SK-N-SH (cell line): ENCODE data around the gene PAN3. TPM values are rescaled to one million over a fixed set of nuclear protein-coding genes. Genes with fewer than 3 reads are reported as not detected.
A peak's percentile ranks its signal among the peaks of the same experiment; 100 is the strongest.

Experiments used
- CTCF ChIA-PET: fragments of 300-600, 350-600 bp; formaldehyde crosslinking; extraction: SDS; loops from one replicate; lab custom pipeline; 2021; lab: Yijun Ruan, JAX
- POLR2A ChIA-PET: fragments of 350-600 bp; sonication (Branson Sonifier 250); formaldehyde crosslinking; extraction: SDS; loops from one replicate; lab custom pipeline; 2020; ENCODE audit warnings: antibody characterized with exemption, inconsistent platforms; lab: Yijun Ruan, JAX
- DNase-seq: peaks from one replicate; pipeline ENCODE4 v3.0.0; 2012
- H2AFZ ChIP-seq: fragments of 200-600 bp; sonication (generic); 2 replicates; pipeline ENCODE4 v1.8.1; 2016; ENCODE audit warnings: antibody characterized with exemption, mild to moderate bottlenecking, low read depth
- H3F3A ChIP-seq: fragments of 200-600 bp; sonication (generic); replicated peaks from 2 replicates; pipeline ENCODE3; 2016; ENCODE audit warnings: antibody characterized with exemption, mild to moderate bottlenecking; ENCODE audit not compliant: insufficient read depth
- H3K27ac ChIP-seq, 2 experiments: fragments of 200-500 bp in 1 of 2; fragments of 200-600 bp in 1 of 2; sonication (Bioruptor generic) in 1 of 2; sonication (generic), shearing (Covaris generic) in 1 of 2; 2 replicates each; pipeline versions ENCODE4 v1.5.1 to v1.6.1; 2014 to 2016; ENCODE audit warnings: low read depth in 2 of 2, inconsistent platforms in 1 of 2, low read length in 1 of 2, mild to moderate bottlenecking in 1 of 2, mixed read lengths in 1 of 2
- H3K27me3 ChIP-seq: fragments of 200-600 bp; sonication (generic), shearing (Covaris generic); 2 replicates; pipeline ENCODE4 v1.6.1; 2016; ENCODE audit warnings: mixed run types; ENCODE audit not compliant: insufficient read depth
- H3K36me3 ChIP-seq, 2 experiments: fragments of 200-500 bp in 1 of 2; fragments of 200-600 bp in 1 of 2; sonication (Bioruptor generic) in 1 of 2; sonication (generic) in 1 of 2; replicated peaks in 1 of 2; 2 replicates each; pipeline versions ENCODE3 to v1.5.1; 2014 to 2016; ENCODE audit warnings: low read length in 1 of 2, mild to moderate bottlenecking in 1 of 2; ENCODE audit not compliant: insufficient read depth in 2 of 2, control insufficient read depth in 1 of 2
- H3K4me1 ChIP-seq, 2 experiments: fragments of 200-500 bp in 1 of 2; fragments of 200-600 bp in 1 of 2; sonication (Bioruptor generic) in 1 of 2; sonication (generic), shearing (Covaris generic) in 1 of 2; 2 replicates each; pipeline versions ENCODE4 v1.5.1 to v1.6.1; 2014 to 2016; ENCODE audit warnings: low read depth in 1 of 2, low read length in 1 of 2, mixed run types in 1 of 2; ENCODE audit not compliant: insufficient read depth in 2 of 2, control insufficient read depth in 1 of 2
- H3K4me2 ChIP-seq: fragments of 200-600 bp; sonication (generic), shearing (Covaris generic); 2 replicates; pipeline ENCODE4 v1.6.1; 2017; ENCODE audit warnings: mixed run types
- H3K4me3 ChIP-seq, 2 experiments: fragments of 200-500 bp in 1 of 2; fragments of 200-600 bp in 1 of 2; sonication (Bioruptor generic) in 1 of 2; sonication (generic), shearing (Covaris generic) in 1 of 2; 2 replicates each; pipeline versions ENCODE4 v1.5.1 to v1.8.1; 2014 to 2016; ENCODE audit warnings: low read depth in 2 of 2, inconsistent platforms in 1 of 2, low read length in 1 of 2, mild to moderate bottlenecking in 1 of 2, mixed read lengths in 1 of 2, moderate library complexity in 1 of 2
- H3K79me2 ChIP-seq: fragments of 200-600 bp; sonication (generic); 2 replicates; pipeline ENCODE4 v1.8.1; 2017; ENCODE audit warnings: mild to moderate bottlenecking; ENCODE audit not compliant: insufficient read depth
- H3K9ac ChIP-seq: fragments of 200-600 bp; sonication (generic); 2 replicates; pipeline ENCODE4 v1.6.1; 2017; ENCODE audit warnings: mixed run types
- H3K9me2 ChIP-seq: fragments of 200-600 bp; sonication (generic); 2 replicates; pipeline ENCODE4 v1.6.1; 2017; ENCODE audit warnings: mixed run types
- H3K9me3 ChIP-seq: fragments of 200-600 bp; sonication (generic); 2 replicates; pipeline ENCODE4 v1.6.1; 2017; ENCODE audit warnings: mixed run types, mild to moderate bottlenecking, moderate library complexity
- H4K20me1 ChIP-seq: fragments of 200-600 bp; sonication (generic); 2 replicates; pipeline ENCODE4 v1.6.1; 2017; ENCODE audit warnings: mild to moderate bottlenecking, mixed run types; ENCODE audit not compliant: insufficient read depth
- CHD2 ChIP-seq: fragments of 150-350 bp; IDR thresholded peaks from 2 replicates; pipeline ENCODE4 v1.6.1; 2018; ENCODE audit warnings: low read length; ENCODE audit not compliant: partially characterized antibody
- CTCF ChIP-seq: fragments of 200-600 bp; sonication (generic); IDR thresholded peaks from 2 replicates; pipeline ENCODE4 v1.6.1; 2017; ENCODE audit warnings: antibody characterized with exemption, mild to moderate bottlenecking, moderate library complexity
- ELF1 ChIP-seq: IDR thresholded peaks from 2 replicates; pipeline ENCODE4 v1.4.0; 2012
- EZH2phosphoT487 ChIP-seq: fragments of 200-600 bp; sonication (generic); IDR thresholded peaks from 2 replicates; pipeline ENCODE4 v1.6.1; 2017; ENCODE audit warnings: low read depth, mixed run types, mild to moderate bottlenecking, antibody characterized with exemption, moderate library complexity, borderline replicate concordance
- FOXM1 ChIP-seq: IDR thresholded peaks from 2 replicates; pipeline ENCODE4 v1.4.0; 2012; ENCODE audit warnings: low read depth, mild to moderate bottlenecking
- GABPA ChIP-seq: IDR thresholded peaks from 2 replicates; pipeline ENCODE4 v1.4.0; 2012; ENCODE audit warnings: low read depth, mild to moderate bottlenecking
- IRF3 ChIP-seq: fragments of 150-350 bp; IDR thresholded peaks from 2 replicates; pipeline ENCODE4 v1.6.1; 2016; ENCODE audit warnings: mild to moderate bottlenecking, low read depth, low read length
- JUND ChIP-seq: IDR thresholded peaks from 2 replicates; pipeline ENCODE4 v1.4.0; 2012
- MEF2A ChIP-seq: IDR thresholded peaks from 2 replicates; pipeline ENCODE4 v1.4.0; 2012; ENCODE audit warnings: low read depth, borderline replicate concordance
- MXI1 ChIP-seq: IDR thresholded peaks from 2 replicates; pipeline ENCODE4 v1.6.1; 2012; ENCODE audit warnings: mild to moderate bottlenecking, low read depth, low read length, improper control_type of control experiment
- NFIC ChIP-seq: IDR thresholded peaks from 2 replicates; pipeline ENCODE4 v1.4.0; 2012; ENCODE audit warnings: borderline replicate concordance
- NRF1 ChIP-seq: IDR thresholded peaks from 2 replicates; pipeline ENCODE4 v1.6.1; 2012; ENCODE audit warnings: low read depth, mild to moderate bottlenecking, low read length
- POLR2AphosphoS5 ChIP-seq: IDR thresholded peaks from 2 replicates; pipeline ENCODE4 v1.6.1; 2012; ENCODE audit warnings: low read depth, low read length
- RXRA ChIP-seq: IDR thresholded peaks from 2 replicates; pipeline ENCODE4 v1.4.0; 2012; ENCODE audit warnings: low read depth, mild to moderate bottlenecking, borderline replicate concordance
- SIN3A ChIP-seq: IDR thresholded peaks from 2 replicates; pipeline ENCODE4 v1.6.1; 2012; ENCODE audit warnings: low read depth, mild to moderate bottlenecking, low read length, moderate library complexity, borderline replicate concordance
- SMC3 ChIP-seq: IDR thresholded peaks from 2 replicates; pipeline ENCODE4 v1.6.1; 2012; ENCODE audit warnings: low read depth, low read length, improper control_type of control experiment
- TCF12 ChIP-seq: IDR thresholded peaks from 2 replicates; pipeline ENCODE4 v1.4.0; 2012
- USF1 ChIP-seq: IDR thresholded peaks from 2 replicates; pipeline ENCODE4 v1.4.0; 2012; ENCODE audit warnings: low read depth, borderline replicate concordance
- USF2 ChIP-seq: fragments of 150-350 bp; IDR thresholded peaks from 2 replicates; pipeline ENCODE4 v1.6.1; 2017; ENCODE audit warnings: antibody characterized with exemption, low read length, low read depth, borderline replicate concordance
- YY1 ChIP-seq: IDR thresholded peaks from 2 replicates; pipeline ENCODE4 v1.4.0; 2012; ENCODE audit warnings: low read depth, mild to moderate bottlenecking
- WGBS: methylation state at CpG from one replicate; pipeline ENCODE4 v1.1.6; 2017; ENCODE audit warnings: low lambda C conversion rate; 5-methylcytosine and 5-hydroxymethylcytosine counted together
- polyA plus RNA-seq, 3 experiments: library from polyadenylated mRNA; depleted of rRNA; stranded (reverse); fragments of >200 nt; gene quantifications; 2 replicates each; pipeline ENCODE4 v1.2.3, GENCODE V29; 2012
- TF ChIP-seq, protein P1 (sequence below): IDR thresholded peaks from 2 replicates; pipeline ENCODE4 v1.4.0; 2012; ENCODE audit warnings: low read depth

Gene PAN3
- polyA plus RNA-seq, 1 of the 3 experiments (the other 2 are of a cell fraction), result 6.4 TPM

DNA sequence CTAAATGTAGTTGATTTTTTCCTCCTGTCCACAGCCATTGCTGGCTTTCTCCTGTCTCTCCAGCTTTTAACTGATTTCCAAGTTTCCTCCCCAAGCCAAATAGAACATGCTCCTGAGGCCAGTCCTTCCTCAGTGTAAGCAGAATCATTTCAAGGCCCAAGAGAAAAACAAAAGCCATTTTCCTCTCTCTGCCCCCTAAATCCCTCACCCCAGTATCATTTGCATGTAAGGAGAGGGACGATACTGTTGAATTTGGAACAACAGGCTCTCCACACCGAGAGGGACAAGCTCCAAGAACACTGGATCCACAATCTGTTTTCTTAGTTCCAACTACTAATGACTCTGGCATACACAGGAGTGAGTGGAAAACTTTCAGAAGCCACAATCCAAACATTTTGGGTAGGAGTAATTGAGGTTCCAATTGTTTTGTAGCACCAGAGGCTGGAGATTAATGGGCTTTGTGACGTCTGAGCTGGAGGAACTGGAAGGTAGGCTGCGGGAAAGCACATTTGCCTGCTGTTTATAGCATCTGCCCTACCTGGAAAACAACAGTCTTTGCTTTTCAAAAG lies 199.7 kb downstream of the PAN3 start:
- H3K4me2 ChIP-seq, result 0 out of 2 replicates have a peak overlapping the region, but pooled peaks have one; percentile 33
- H3K27me3 ChIP-seq, result no peaks in the 10 kb centered on the region
- no peak for DNase-seq
- H3F3A ChIP-seq, result peaks cover 17% of the 10 kb centered on the region
- POLR2A ChIA-PET, result no interaction called here
- CTCF ChIA-PET, result interaction anchor here (3.8 kb wide), 1 partner anchor 13 kb away, joined by 22 read pairs; no protein-coding TSS in a partner anchor
- no peaks in the 10 kb centered on the region for H4K20me1 ChIP-seq
- no peak overlapping the region for H2AFZ ChIP-seq
- H3K4me1 ChIP-seq, result peaks cover 3 to 28% of the 10 kb centered on the region in 2 experiments
- peak overlapping the region in 1 of 2 experiments; percentile 72; a peak in 1 of 4 replicates for H3K27ac ChIP-seq
- WGBS, result 92% methylated on average over 4 of the region's 4 CpGs
- H3K9me3 ChIP-seq, result no peaks in the 10 kb centered on the region
- H3K9ac ChIP-seq, result no peak overlapping the region
- H3K4me3 ChIP-seq, result no peak overlapping the region
- H3K79me2 ChIP-seq, result no peaks in the 10 kb centered on the region
- H3K36me3 ChIP-seq, result no peaks in the 10 kb centered on the region
- no peaks in the 10 kb centered on the region for H3K9me2 ChIP-seq
- TF ChIP-seq, protein P1, sequence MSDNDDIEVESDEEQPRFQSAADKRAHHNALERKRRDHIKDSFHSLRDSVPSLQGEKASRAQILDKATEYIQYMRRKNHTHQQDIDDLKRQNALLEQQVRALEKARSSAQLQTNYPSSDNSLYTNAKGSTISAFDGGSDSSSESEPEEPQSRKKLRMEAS, result no peak
- TF ChIP-seq SMC3 (no peak), SIN3A (no peak), MXI1 (no peak), USF1 (no peak), USF2 (no peak), RXRA (no peak), NRF1 (no peak), TCF12 (no peak), CHD2 (no peak)
- TF ChIP-seq, all 33 proteins: peak for 0

DNA sequence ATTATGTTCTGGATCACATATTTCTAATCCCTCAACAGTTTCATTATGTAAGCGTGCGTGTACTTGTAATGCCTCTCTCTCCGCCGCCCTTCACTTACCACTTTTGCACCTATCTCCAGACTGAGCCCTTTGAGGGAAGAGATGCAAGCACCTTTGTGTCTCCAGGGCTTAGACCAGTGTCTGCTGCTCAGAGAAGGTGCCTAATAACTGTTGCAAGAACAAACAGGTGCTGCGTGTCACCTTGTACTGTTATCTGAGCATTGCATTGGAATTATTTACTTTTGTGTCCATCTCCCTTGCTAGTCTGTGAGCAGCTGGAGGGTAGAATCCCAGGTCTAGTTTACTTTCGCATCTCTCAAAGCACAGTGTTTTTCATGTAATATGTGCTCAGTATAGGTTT lies 200.4 kb downstream of the PAN3 start:
- H3K4me2 ChIP-seq, result no peak overlapping the region
- H3K9ac ChIP-seq, result no peak overlapping the region
- no peaks in the 10 kb centered on the region for H3K9me3 ChIP-seq
- 77% methylated on average over 6 of the region's 6 CpGs for WGBS
- H3F3A ChIP-seq, result peaks cover 17% of the 10 kb centered on the region
- no peak overlapping the region for H2AFZ ChIP-seq
- no peak for TF ChIP-seq SMC3
- no peak for TF ChIP-seq EZH2phosphoT487
- TF ChIP-seq CHD2, result no peak
- TF ChIP-seq MEF2A, result no peak
- TF ChIP-seq USF1, result no peak
- TF ChIP-seq, protein P1, result no peak
- TF ChIP-seq NFIC, result no peak
- no peak for TF ChIP-seq GABPA
- TF ChIP-seq NRF1, result no peak
- TF ChIP-seq IRF3, result no peak
- TF ChIP-seq POLR2AphosphoS5, result no peak
- TF ChIP-seq ELF1, result no peak
- TF ChIP-seq YY1, result no peak
- TF ChIP-seq JUND, result no peak
- no peak for TF ChIP-seq FOXM1
- no peak for TF ChIP-seq CTCF
- peak overlapping the region in 1 of 2 experiments; percentile 74; a peak in 1 of 4 replicates for H3K27ac ChIP-seq
- no peaks in the 10 kb centered on the region for H3K36me3 ChIP-seq
- ChIA-PET POLR2A (no interaction called here), CTCF (interaction anchor here (3.8 kb wide), 1 partner anchor 14 kb away, joined by 22 read pairs; no protein-coding TSS in a partner anchor)
- no peak overlapping the region for H3K4me3 ChIP-seq
- peaks cover 3 to 28% of the 10 kb centered on the region in 2 experiments for H3K4me1 ChIP-seq
- no peaks in the 10 kb centered on the region for H3K27me3 ChIP-seq
- no peaks in the 10 kb centered on the region for H3K9me2 ChIP-seq
- no peaks in the 10 kb centered on the region for H3K79me2 ChIP-seq
- no peaks in the 10 kb centered on the region for H4K20me1 ChIP-seq
- no peak for DNase-seq
